Measurements from ENCODE around the gene CTU2.

DNA sequence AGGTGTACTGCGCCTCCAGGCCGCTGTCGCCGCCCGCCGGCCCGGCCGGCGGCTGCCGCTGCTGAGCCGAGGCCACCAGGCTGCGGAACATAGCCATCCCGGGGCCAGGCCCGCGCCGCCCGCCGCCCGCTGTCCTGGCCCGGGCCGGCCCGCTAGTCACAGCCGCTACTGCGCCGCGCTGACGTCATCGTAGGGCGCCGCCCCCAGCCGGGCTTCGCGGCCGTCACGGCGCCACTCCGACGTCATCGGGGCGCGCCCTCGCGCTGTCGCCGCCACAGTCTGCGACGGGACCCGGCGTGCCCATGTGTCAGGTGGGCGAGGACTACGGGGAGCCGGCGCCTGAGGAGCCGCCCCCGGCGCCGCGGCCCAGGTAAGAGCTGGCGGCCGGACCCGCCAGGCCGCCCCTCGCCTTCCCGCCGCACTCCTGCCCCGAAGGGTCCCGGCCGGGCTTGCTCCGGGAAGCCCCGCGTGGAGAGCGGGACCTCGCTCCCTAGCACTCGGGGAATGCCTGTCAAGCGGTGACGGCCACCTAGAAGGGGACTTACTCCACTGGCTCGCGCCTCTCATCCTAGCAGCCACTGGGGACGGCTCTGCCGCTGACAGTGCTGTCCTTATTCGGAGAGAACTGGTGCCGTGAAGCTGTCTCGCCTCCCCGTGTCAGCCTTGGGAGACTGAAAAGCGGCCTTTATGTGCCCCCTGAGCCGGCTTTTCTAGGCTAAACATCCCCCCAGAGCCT, at the start of gene CTU2, which contains the start of gene RNF166:
- TF ChIP-seq POLR2A (IDR thresholded peaks at IDR 0.05): peak in 2 of 3 donors; percentile 81 to 96
- TF ChIP-seq, protein P1, sequence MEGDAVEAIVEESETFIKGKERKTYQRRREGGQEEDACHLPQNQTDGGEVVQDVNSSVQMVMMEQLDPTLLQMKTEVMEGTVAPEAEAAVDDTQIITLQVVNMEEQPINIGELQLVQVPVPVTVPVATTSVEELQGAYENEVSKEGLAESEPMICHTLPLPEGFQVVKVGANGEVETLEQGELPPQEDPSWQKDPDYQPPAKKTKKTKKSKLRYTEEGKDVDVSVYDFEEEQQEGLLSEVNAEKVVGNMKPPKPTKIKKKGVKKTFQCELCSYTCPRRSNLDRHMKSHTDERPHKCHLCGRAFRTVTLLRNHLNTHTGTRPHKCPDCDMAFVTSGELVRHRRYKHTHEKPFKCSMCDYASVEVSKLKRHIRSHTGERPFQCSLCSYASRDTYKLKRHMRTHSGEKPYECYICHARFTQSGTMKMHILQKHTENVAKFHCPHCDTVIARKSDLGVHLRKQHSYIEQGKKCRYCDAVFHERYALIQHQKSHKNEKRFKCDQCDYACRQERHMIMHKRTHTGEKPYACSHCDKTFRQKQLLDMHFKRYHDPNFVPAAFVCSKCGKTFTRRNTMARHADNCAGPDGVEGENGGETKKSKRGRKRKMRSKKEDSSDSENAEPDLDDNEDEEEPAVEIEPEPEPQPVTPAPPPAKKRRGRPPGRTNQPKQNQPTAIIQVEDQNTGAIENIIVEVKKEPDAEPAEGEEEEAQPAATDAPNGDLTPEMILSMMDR (IDR thresholded peaks at IDR 0.05 in 8 of 11, conservative IDR thresholded peaks at IDR 0.05 in 3 of 11): peak in 3 of 11 experiments; percentile 5 to 13 (median 11)
- TF ChIP-seq POLR2AphosphoS5 (IDR thresholded peaks at IDR 0.05): peak; percentile 92 to 95 (median 94)

Measured in spleen (tissue), 7 donors.